Activated CD4-positive, alpha-beta T cell treated with anti-CD3 and anti-CD28 coated beads, Interleukin-2, amount 50 U/mL, for 1 hour (primary cell): ENCODE data around the gene CFAP99.

Source experiments
- DNase-seq: peaks from one replicate; pipeline ENCODE4 v3.0.0-alpha.2; 2020

Gene CFAP99

GRCh38 chr4:2478229-2478628 lies 59.5 kb downstream of the CFAP99 start:
- no peak for DNase-seq

GRCh38 chr4:2480649-2481048 lies 61.9 kb downstream of the CFAP99 start:
- no peak for DNase-seq

GRCh38 chr4:2482192-2482591 lies 63.4 kb downstream of the CFAP99 start:
- no peak for DNase-seq

GRCh38 chr4:2482693-2483092 lies 63.9 kb downstream of the CFAP99 start:
- DNase-seq = no peak

GRCh38 chr4:2483237-2483636 lies 64.5 kb downstream of the CFAP99 start:
- DNase-seq = no peak

GRCh38 chr4:2484185-2484584 lies 65.4 kb downstream of the CFAP99 start:
- DNase-seq = no peak

- DNase-seq = peak; percentile 62
These were observed 66.2 kb downstream of the CFAP99 start for GRCh38 chr4:2484993-2485392.

GRCh38 chr4:2485956-2486355 lies 67.2 kb downstream of the CFAP99 start:
- DNase-seq = no peak

GRCh38 chr4:2486981-2487380 lies 68.2 kb downstream of the CFAP99 start:
- DNase-seq = no peak

GRCh38 chr4:2487632-2488031 lies 68.9 kb downstream of the CFAP99 start:
- no peak for DNase-seq

- DNase-seq = no peak
These were observed 70.5 kb downstream of the CFAP99 start for GRCh38 chr4:2489081-2489805.

- no peak for DNase-seq
These were observed 71.2 kb downstream of the CFAP99 start for GRCh38 chr4:2489841-2490552.

- DNase-seq = no peak
These were observed 74.2 kb downstream of the CFAP99 start for GRCh38 chr4:2492970-2493369.

GRCh38 chr4:2494992-2495391 lies 76.2 kb downstream of the CFAP99 start:
- no peak for DNase-seq

- no peak for DNase-seq
These were observed 78.6 kb downstream of the CFAP99 start for GRCh38 chr4:2497324-2497723.

- no peak for DNase-seq
These were observed 79.2 kb downstream of the CFAP99 start for GRCh38 chr4:2497931-2498330.

GRCh38 chr4:2500547-2500946 lies 81.8 kb downstream of the CFAP99 start:
- DNase-seq = no peak

- no peak for DNase-seq
These were observed 82.4 kb downstream of the CFAP99 start for GRCh38 chr4:2501034-2501594.

- DNase-seq = no peak
These were observed 85.1 kb downstream of the CFAP99 start for GRCh38 chr4:2503809-2504208.

GRCh38 chr4:2507259-2507658 lies 88.5 kb downstream of the CFAP99 start:
- DNase-seq = no peak

- no peak for DNase-seq
These were observed 89.1 kb downstream of the CFAP99 start for GRCh38 chr4:2507855-2508254.

- DNase-seq = no peak
These were observed 91.8 kb downstream of the CFAP99 start for GRCh38 chr4:2510351-2511259.

- no peak for DNase-seq
These were observed 92.9 kb downstream of the CFAP99 start for GRCh38 chr4:2511645-2512131.
